Naive B cell (primary cell): ENCODE results near the gene HAUS1. TPM values are rescaled to one million over a fixed set of nuclear protein-coding genes. Genes with fewer than 3 reads are reported as not detected.
A peak's percentile ranks its signal among the peaks of the same experiment; 100 is the strongest.
"Not testable (repeated sequence)": the region's sequence is repeated elsewhere in the genome, so short reads cannot be mapped to it uniquely, and the experiment has no call there.

Experiments used
- ATAC-seq, 2 donors: fragments of 150-1000 bp; cut with Tn5 transposase; 2 replicates each; pipeline ENCODE4 v1.10.0; 2021; ENCODE audit warnings: low read depth in 2 of 2, mild to moderate bottlenecking in 2 of 2, moderate library complexity in 2 of 2
- DNase-seq: peaks from one replicate; pipeline ENCODE4 v3.0.0; 2022
- H3K27ac Mint-ChIP-seq, 6 donors: one replicate each; pipeline ENCODE4 v1.8.0; 2020 to 2022; ENCODE audit warnings: mild to moderate bottlenecking in 6 of 6, mixed read lengths in 6 of 6, moderate library complexity in 5 of 6, inconsistent platforms in 2 of 6
- H3K27me3 Mint-ChIP-seq, 3 donors: one replicate each; pipeline ENCODE4 v1.8.0; 2021 to 2022; ENCODE audit warnings: mixed read lengths in 3 of 3, mild to moderate bottlenecking in 1 of 3
- H3K36me3 Mint-ChIP-seq, 2 donors: one replicate each; pipeline ENCODE4 v1.8.0; 2020 to 2022; ENCODE audit warnings: mixed read lengths in 2 of 2, inconsistent platforms in 1 of 2, mild to moderate bottlenecking in 1 of 2
- H3K4me1 Mint-ChIP-seq, 3 donors: one replicate each; pipeline ENCODE4 v1.8.0; 2020 to 2022; ENCODE audit warnings: mixed read lengths in 3 of 3, inconsistent platforms in 1 of 3, mild to moderate bottlenecking in 1 of 3, moderate library complexity in 1 of 3
- H3K4me3 Mint-ChIP-seq, 8 donors: one replicate each; pipeline ENCODE4 v1.8.0; 2020 to 2022; ENCODE audit warnings: mild to moderate bottlenecking in 8 of 8, mixed read lengths in 8 of 8, moderate library complexity in 8 of 8, inconsistent platforms in 2 of 8
- H3K9me3 Mint-ChIP-seq, 7 donors: one replicate each; pipeline ENCODE4 v1.8.0; 2020 to 2022; ENCODE audit warnings: mixed read lengths in 7 of 7, mild to moderate bottlenecking in 5 of 7, inconsistent platforms in 2 of 7, moderate library complexity in 1 of 7
- polyA plus RNA-seq, 6 donors: library from polyadenylated mRNA; unstranded; fragments of 300-500 nt; fragmentation: Illumina TruSeq; gene quantifications; one replicate each; pipeline ENCODE4 v1.2.3, GENCODE V29; 2021; ENCODE audit warnings: low read depth in 6 of 6

The HAUS1 gene
- polyA plus RNA-seq, 6 donors from 2014 or later = 49.4 to 74.0 (median 63.8) TPM

GRCh38 chr18:46152808-46153617 lies 48.8 kb downstream of the HAUS1 start:
- DNase-seq = no peak
- Mint-ChIP-seq H3K27me3 (no peaks in the 10 kb centered on the region), H3K4me1 (peaks cover 12 to 25% (median 17%) of the 10 kb centered on the region in 3 donors), H3K36me3 (no peaks in the 10 kb centered on the region), H3K9me3 (no peaks in the 10 kb centered on the region), H3K4me3 (peak overlapping the region in 1 of 8 donors; percentile 42), H3K27ac (peak overlapping the region in 1 of 6 donors; percentile 71)
- ATAC-seq = no peak

GRCh38 chr18:46155641-46156051 lies 51.5 kb downstream of the HAUS1 start:
- H3K27ac Mint-ChIP-seq = peak overlapping the region in 2 of 6 donors; percentile 58 to 78
- peak overlapping the region in 3 of 8 donors; percentile 21 to 67 (median 47) for H3K4me3 Mint-ChIP-seq
- peaks cover 12 to 25% (median 17%) of the 10 kb centered on the region in 3 donors for H3K4me1 Mint-ChIP-seq
- DNase-seq = no peak
- peak; percentile 56 to 59 for ATAC-seq
- H3K27me3 Mint-ChIP-seq = no peaks in the 10 kb centered on the region
- H3K36me3 Mint-ChIP-seq = no peaks in the 10 kb centered on the region
- no peaks in the 10 kb centered on the region for H3K9me3 Mint-ChIP-seq

GRCh38 chr18:46156124-46156745 lies 52.0 kb downstream of the HAUS1 start:
- no peaks in the 10 kb centered on the region for H3K36me3 Mint-ChIP-seq
- peak; percentile 35 to 45 for ATAC-seq
- DNase-seq = no peak
- H3K27ac Mint-ChIP-seq = peak overlapping the region in 5 of 6 donors; percentile 39 to 78 (median 53)
- peak overlapping the region in 2 of 8 donors; percentile 21 to 37 for H3K4me3 Mint-ChIP-seq
- peaks cover 12 to 25% (median 17%) of the 10 kb centered on the region in 3 donors for H3K4me1 Mint-ChIP-seq
- H3K9me3 Mint-ChIP-seq = no peaks in the 10 kb centered on the region
- no peaks in the 10 kb centered on the region for H3K27me3 Mint-ChIP-seq

- DNase-seq = no peak
- Mint-ChIP-seq H3K27ac (peak overlapping the region in 4 of 6 donors; percentile 44 to 72 (median 54)), H3K36me3 (no peaks in the 10 kb centered on the region), H3K9me3 (no peaks in the 10 kb centered on the region), H3K4me3 (no peak overlapping the region), H3K27me3 (no peaks in the 10 kb centered on the region), H3K4me1 (peaks cover 12 to 25% (median 17%) of the 10 kb centered on the region in 3 donors)
- ATAC-seq = no peak
Observed at GRCh38 chr18:46156843-46157242, 52.7 kb downstream of the HAUS1 start.

- Mint-ChIP-seq H3K27me3 (no peaks in the 10 kb centered on the region), H3K4me3 (no peak overlapping the region), H3K9me3 (no peaks in the 10 kb centered on the region), H3K4me1 (peaks cover 12 to 25% (median 17%) of the 10 kb centered on the region in 3 donors), H3K36me3 (no peaks in the 10 kb centered on the region), H3K27ac (peak overlapping the region in 2 of 6 donors; percentile 12 to 44)
- DNase-seq (no peak), ATAC-seq (no peak)
Observed at GRCh38 chr18:46158499-46158898, 54.3 kb downstream of the HAUS1 start.

DNA sequence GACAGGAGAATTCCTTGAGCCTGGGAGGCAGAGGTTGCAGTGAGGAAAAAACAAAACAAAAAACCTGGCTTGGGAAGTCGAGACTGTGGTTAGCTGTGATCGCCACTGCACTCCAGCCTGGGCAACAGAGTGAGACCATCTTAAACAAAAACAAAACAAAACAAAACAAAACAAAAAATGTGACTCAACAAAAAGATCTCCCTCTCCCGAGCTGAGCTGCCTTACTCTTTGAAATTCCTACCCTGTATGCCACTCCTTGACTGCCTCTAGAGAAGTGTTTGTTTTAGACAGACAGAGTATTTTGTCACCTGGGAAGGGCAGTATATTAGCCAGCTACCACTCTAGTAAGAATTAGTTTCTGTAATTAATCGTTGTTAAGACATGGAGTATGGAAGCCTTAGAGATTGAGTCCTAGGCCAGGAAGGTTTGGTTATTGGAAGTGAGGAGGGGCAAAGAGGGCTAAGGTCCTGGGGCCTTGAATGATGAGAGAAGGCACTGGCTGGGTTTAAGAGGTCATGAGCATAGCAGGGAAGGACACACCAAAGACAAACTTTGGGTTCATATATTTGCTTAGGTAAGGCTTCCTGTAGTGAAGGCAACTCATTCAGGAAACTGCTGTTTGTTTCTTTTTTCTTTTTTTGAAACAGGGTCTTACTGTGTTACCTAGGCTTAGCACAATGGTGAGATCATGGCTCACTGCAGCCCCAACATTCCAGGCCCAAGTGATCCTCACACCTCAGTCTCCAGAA lies 56.0 kb downstream of the HAUS1 start:
- Mint-ChIP-seq H3K36me3 (no peaks in the 10 kb centered on the region), H3K9me3 (no peaks in the 10 kb centered on the region), H3K4me1 (peaks cover 12 to 24% (median 17%) of the 10 kb centered on the region in 3 donors), H3K4me3 (no peak overlapping the region), H3K27ac (no peak overlapping the region), H3K27me3 (no peaks in the 10 kb centered on the region)
- no peak for ATAC-seq
- no peak for DNase-seq

DNA sequence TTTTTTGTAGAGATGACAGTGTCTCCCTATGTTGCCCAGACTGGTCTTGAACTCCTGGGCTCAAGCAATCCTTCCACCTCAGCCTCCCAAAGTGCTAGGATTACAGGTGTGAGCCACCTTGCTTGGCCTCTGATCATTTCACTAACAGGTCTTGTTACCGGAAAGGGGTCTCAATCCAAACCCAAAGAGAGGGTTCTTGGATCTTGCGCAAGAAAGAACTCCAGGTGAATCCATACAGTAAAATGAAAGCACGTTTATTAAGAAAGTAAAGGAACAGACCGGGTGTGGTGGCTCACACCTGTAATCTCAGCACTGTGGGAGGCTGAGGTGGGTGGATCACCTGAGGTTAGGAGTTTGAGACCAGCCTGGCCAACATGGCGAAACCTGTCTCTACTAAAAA lies 56.7 kb downstream of the HAUS1 start:
- not testable (repeated sequence) for H3K4me3 Mint-ChIP-seq, H3K27me3 Mint-ChIP-seq, H3K36me3 Mint-ChIP-seq, ATAC-seq, H3K27ac Mint-ChIP-seq, DNase-seq, H3K9me3 Mint-ChIP-seq
- peaks cover 7 to 18% (median 12%) of the 10 kb centered on the region in 3 donors for H3K4me1 Mint-ChIP-seq

GRCh38 chr18:46161703-46162396 lies 57.7 kb downstream of the HAUS1 start:
- H3K9me3 Mint-ChIP-seq = no peaks in the 10 kb centered on the region
- ATAC-seq (no peak), DNase-seq (no peak)
- H3K27ac Mint-ChIP-seq = peak overlapping the region in 1 of 6 donors; percentile 9
- H3K4me1 Mint-ChIP-seq = peaks cover 5 to 13% (median 8%) of the 10 kb centered on the region in 3 donors
- H3K27me3 Mint-ChIP-seq = no peaks in the 10 kb centered on the region
- no peak overlapping the region for H3K4me3 Mint-ChIP-seq
- H3K36me3 Mint-ChIP-seq = no peaks in the 10 kb centered on the region

GRCh38 chr18:46163091-46163490 lies 58.9 kb downstream of the HAUS1 start:
- Mint-ChIP-seq H3K27ac (no peak overlapping the region), H3K36me3 (no peaks in the 10 kb centered on the region), H3K4me3 (no peak overlapping the region), H3K27me3 (no peaks in the 10 kb centered on the region), H3K4me1 (peaks cover 13 to 17% (median 16%) of the 10 kb centered on the region in 3 donors), H3K9me3 (no peaks in the 10 kb centered on the region)
- ATAC-seq (no peak), DNase-seq (no peak)

DNA sequence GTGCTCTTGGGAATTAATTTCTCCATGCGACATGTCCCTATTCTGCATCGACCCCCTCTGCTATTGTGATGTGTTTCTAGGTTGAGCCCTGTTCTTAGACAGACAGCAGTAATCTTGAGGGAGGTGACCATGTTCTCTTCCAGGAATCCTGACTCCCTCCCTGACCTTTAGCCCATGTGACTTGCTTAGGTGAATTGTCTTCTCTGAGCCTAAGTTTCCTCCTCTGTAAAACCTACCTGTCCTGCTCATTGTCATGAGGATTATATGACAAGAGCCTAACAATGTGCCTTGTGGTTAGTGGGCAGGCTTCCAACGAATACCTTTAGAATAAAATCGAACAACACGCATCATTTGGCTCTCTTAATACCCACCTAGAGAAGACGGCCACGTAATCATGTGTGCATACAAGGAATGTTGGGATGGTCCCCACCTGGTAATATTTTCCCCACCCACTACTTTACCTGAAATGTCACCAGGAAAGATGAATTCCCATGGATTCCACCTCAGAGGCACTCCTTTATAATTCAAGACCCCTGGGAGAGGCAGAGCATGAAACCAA lies 59.8 kb downstream of the HAUS1 start:
- DNase-seq (no peak), ATAC-seq (no peak)
- Mint-ChIP-seq H3K4me3 (no peak overlapping the region), H3K36me3 (no peaks in the 10 kb centered on the region), H3K9me3 (no peaks in the 10 kb centered on the region), H3K27ac (peak overlapping the region in 1 of 6 donors; percentile 33), H3K27me3 (no peaks in the 10 kb centered on the region), H3K4me1 (peaks cover 16 to 21% (median 17%) of the 10 kb centered on the region in 3 donors)

- not testable (repeated sequence) for ATAC-seq, H3K36me3 Mint-ChIP-seq, H3K4me3 Mint-ChIP-seq, H3K9me3 Mint-ChIP-seq, DNase-seq, H3K27me3 Mint-ChIP-seq
- Mint-ChIP-seq H3K4me1 (peaks cover 21 to 26% (median 21%) of the 10 kb centered on the region in 3 donors), H3K27ac (peak overlapping the region in 2 of 6 donors; percentile 51 to 90)
Observed at GRCh38 chr18:46164502-46164901, 60.3 kb downstream of the HAUS1 start.

- Mint-ChIP-seq H3K36me3 (no peaks in the 10 kb centered on the region), H3K4me3 (peak overlapping the region in 1 of 8 donors; percentile 70), H3K27me3 (no peaks in the 10 kb centered on the region), H3K9me3 (no peaks in the 10 kb centered on the region), H3K27ac (peak overlapping the region in 3 of 6 donors; percentile 45 to 90 (median 51)), H3K4me1 (peaks cover 21 to 28% (median 24%) of the 10 kb centered on the region in 3 donors)
- ATAC-seq = no peak
- no peak for DNase-seq
Observed at GRCh38 chr18:46164920-46165319, 60.7 kb downstream of the HAUS1 start.
